Activated CD8-positive, alpha-beta memory T cell treated with anti-CD3 and anti-CD28 coated beads, Interleukin-2, amount 10 ng/mL, durations not matched to agents 7 days and 5 days (primary cell): ENCODE results near the gene ZSCAN5A. TPM values are rescaled to one million over a fixed set of nuclear protein-coding genes. Genes with fewer than 3 reads are reported as not detected.
A peak's percentile ranks its signal among the peaks of the same experiment; 100 is the strongest.
"Not testable (repeated sequence)": the region's sequence is repeated elsewhere in the genome, so short reads cannot be mapped to it uniquely, and the experiment has no call there.

Source experiments
- ATAC-seq: fragments of 150-1000 bp; cut with Tn5 transposase; one replicate; pipeline ENCODE4 v1.10.0; 2021; ENCODE audit warnings: moderate library complexity
- CTCF ChIA-PET: fragments of 350-600 bp; sonication (Branson Sonifier 250); formaldehyde crosslinking; loops from one replicate; lab custom pipeline; 2021; ENCODE audit warnings: antibody characterized with exemption; lab: Charles Lee
- DNase-seq: peaks from one replicate; pipeline ENCODE4 v3.0.0-alpha.2; 2020
- H3K27ac Mint-ChIP-seq: one replicate; pipeline ENCODE4 v1.8.0; 2021; ENCODE audit warnings: mild to moderate bottlenecking, mixed read lengths
- H3K27me3 Mint-ChIP-seq: one replicate; pipeline ENCODE4 v1.8.0; 2021; ENCODE audit warnings: mixed read lengths
- H3K36me3 Mint-ChIP-seq: one replicate; pipeline ENCODE4 v1.8.0; 2021; ENCODE audit warnings: mild to moderate bottlenecking, mixed read lengths
- H3K4me1 Mint-ChIP-seq: one replicate; pipeline ENCODE4 v1.8.0; 2021; ENCODE audit warnings: mixed read lengths
- H3K4me3 Mint-ChIP-seq: one replicate; pipeline ENCODE4 v1.8.0; 2021; ENCODE audit warnings: mild to moderate bottlenecking, moderate library complexity, mixed read lengths
- H3K9me3 Mint-ChIP-seq: one replicate; pipeline ENCODE4 v1.8.0; 2022; ENCODE audit warnings: low read depth, mixed read lengths
- total RNA-seq, 2 experiments: library from RNA; stranded (reverse); gene quantifications; one replicate each; pipeline ENCODE4 v1.2.3, GENCODE V29; 2021

The ZSCAN5A gene
- 1 to 10 TPM; 5.9 to 8.6 TPM for total RNA-seq

GRCh38 chr19:56314381-56315076, at the start of gene ZSCAN5A:
TSS of gene ZSCAN5A (minus strand) at chr19:56314839. CDS start at chr19:56225046, 89,793 bp downstream.
- DNase-seq (peak; percentile 97), ATAC-seq (peak; percentile 84)
- Mint-ChIP-seq H3K9me3 (no peaks in the 10 kb centered on the region), H3K4me1 (peaks cover 28% of the 10 kb centered on the region), H3K27me3 (no peaks in the 10 kb centered on the region), H3K36me3 (peaks cover 15% of the 10 kb centered on the region), H3K27ac (peak within 1 kb of the TSS; percentile 99), H3K4me3 (peak within 1 kb of the TSS; percentile 89)
- CTCF ChIA-PET: interaction anchor here (1.0 to 2.1 kb wide), 5 partner anchors 19 to 233 kb away, joined by 3 to 10 read pairs (median 5); no protein-coding TSS in a partner anchor

- Mint-ChIP-seq H3K36me3 (peaks cover 4% of the 10 kb centered on the region), H3K9me3 (peaks cover 22% of the 10 kb centered on the region), H3K4me3 (no peak overlapping the region), H3K27me3 (no peaks in the 10 kb centered on the region), H3K27ac (no peak overlapping the region), H3K4me1 (no peaks in the 10 kb centered on the region)
- DNase-seq (no peak), ATAC-seq (no peak)
- CTCF ChIA-PET: no interaction called here
These were observed 46.2 kb upstream of the ZSCAN5A start for GRCh38 chr19:56360841-56361240.

GRCh38 chr19:56356944-56357343, 42.3 kb upstream of the ZSCAN5A start:
- DNase-seq (no peak), ATAC-seq (no peak)
- Mint-ChIP-seq H3K4me3 (no peak overlapping the region), H3K9me3 (peaks cover 15% of the 10 kb centered on the region), H3K4me1 (no peaks in the 10 kb centered on the region), H3K27ac (no peak overlapping the region), H3K36me3 (peaks cover 4% of the 10 kb centered on the region), H3K27me3 (no peaks in the 10 kb centered on the region)
- CTCF ChIA-PET: interaction anchor here (1.0 kb wide), 1 partner anchor 104 kb away, joined by 3 read pairs; no protein-coding TSS in a partner anchor

GRCh38 chr19:56355517-56355916, 40.9 kb upstream of the ZSCAN5A start:
- H3K4me3 Mint-ChIP-seq: no peak overlapping the region
- peaks cover 1% of the 10 kb centered on the region for H3K36me3 Mint-ChIP-seq
- peaks cover 9% of the 10 kb centered on the region for H3K9me3 Mint-ChIP-seq
- H3K27me3 Mint-ChIP-seq: no peaks in the 10 kb centered on the region
- no peak overlapping the region for H3K27ac Mint-ChIP-seq
- DNase-seq (no peak), ATAC-seq (no peak)
- CTCF ChIA-PET: no interaction called here
- no peaks in the 10 kb centered on the region for H3K4me1 Mint-ChIP-seq

- no peak overlapping the region for H3K4me3 Mint-ChIP-seq
- H3K27me3 Mint-ChIP-seq: no peaks in the 10 kb centered on the region
- CTCF ChIA-PET: interaction anchor here (5.0 kb wide), 1 partner anchor 99 kb away, joined by 39 read pairs; no protein-coding TSS in a partner anchor
- ATAC-seq: no peak
- H3K27ac Mint-ChIP-seq: no peak overlapping the region
- DNase-seq: no peak
- no peaks in the 10 kb centered on the region for H3K36me3 Mint-ChIP-seq
- no peaks in the 10 kb centered on the region for H3K9me3 Mint-ChIP-seq
- H3K4me1 Mint-ChIP-seq: no peaks in the 10 kb centered on the region
These were observed 36.6 kb upstream of the ZSCAN5A start for GRCh38 chr19:56351208-56351607.

GRCh38 chr19:56350416-56351045, 35.9 kb upstream of the ZSCAN5A start:
- H3K27me3 Mint-ChIP-seq: no peaks in the 10 kb centered on the region
- no peak overlapping the region for H3K27ac Mint-ChIP-seq
- ATAC-seq: no peak
- H3K4me3 Mint-ChIP-seq: no peak overlapping the region
- no peaks in the 10 kb centered on the region for H3K9me3 Mint-ChIP-seq
- H3K4me1 Mint-ChIP-seq: no peaks in the 10 kb centered on the region
- CTCF ChIA-PET: interaction anchor here (5.0 kb wide), 1 partner anchor 98 kb away, joined by 39 read pairs; no protein-coding TSS in a partner anchor
- no peaks in the 10 kb centered on the region for H3K36me3 Mint-ChIP-seq
- DNase-seq: peak; percentile 67

DNA sequence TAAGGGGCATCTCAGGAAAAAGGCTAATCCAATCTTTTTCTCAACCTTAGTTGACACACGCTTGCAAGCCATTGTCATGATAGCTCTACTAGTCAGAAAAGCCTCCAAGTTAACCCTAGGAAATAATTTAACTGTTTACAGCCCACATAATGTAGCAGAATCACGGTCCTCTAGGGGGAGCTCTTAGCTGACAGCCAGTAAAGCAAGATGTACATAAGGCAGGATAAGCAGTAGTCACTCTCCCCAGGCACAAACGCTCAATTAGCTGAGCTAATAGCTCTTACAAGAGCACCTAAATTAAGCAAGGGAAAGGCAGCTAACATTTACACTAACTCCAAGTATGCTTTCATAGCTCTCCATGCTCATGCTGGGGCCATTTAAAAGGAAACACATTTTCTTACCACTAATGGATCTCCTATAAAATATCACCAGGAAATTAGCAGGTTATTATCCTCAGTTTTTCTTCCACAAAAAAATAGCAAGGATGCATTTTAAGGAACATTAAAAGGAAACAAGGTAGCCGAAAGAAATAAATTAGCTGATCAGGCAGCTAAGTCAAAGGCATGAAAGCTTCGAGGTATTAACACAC, 33.7 kb upstream of the ZSCAN5A start:
- Mint-ChIP-seq H3K36me3 (no peaks in the 10 kb centered on the region), H3K27ac (no peak overlapping the region), H3K4me1 (no peaks in the 10 kb centered on the region), H3K4me3 (no peak overlapping the region), H3K27me3 (no peaks in the 10 kb centered on the region), H3K9me3 (no peaks in the 10 kb centered on the region)
- CTCF ChIA-PET: interaction anchor here (0.9 to 5.0 kb wide), 7 partner anchors 15 to 282 kb away, joined by 3 to 39 read pairs (median 5); no protein-coding TSS in a partner anchor
- DNase-seq: peak; percentile 42
- no peak for ATAC-seq

DNA sequence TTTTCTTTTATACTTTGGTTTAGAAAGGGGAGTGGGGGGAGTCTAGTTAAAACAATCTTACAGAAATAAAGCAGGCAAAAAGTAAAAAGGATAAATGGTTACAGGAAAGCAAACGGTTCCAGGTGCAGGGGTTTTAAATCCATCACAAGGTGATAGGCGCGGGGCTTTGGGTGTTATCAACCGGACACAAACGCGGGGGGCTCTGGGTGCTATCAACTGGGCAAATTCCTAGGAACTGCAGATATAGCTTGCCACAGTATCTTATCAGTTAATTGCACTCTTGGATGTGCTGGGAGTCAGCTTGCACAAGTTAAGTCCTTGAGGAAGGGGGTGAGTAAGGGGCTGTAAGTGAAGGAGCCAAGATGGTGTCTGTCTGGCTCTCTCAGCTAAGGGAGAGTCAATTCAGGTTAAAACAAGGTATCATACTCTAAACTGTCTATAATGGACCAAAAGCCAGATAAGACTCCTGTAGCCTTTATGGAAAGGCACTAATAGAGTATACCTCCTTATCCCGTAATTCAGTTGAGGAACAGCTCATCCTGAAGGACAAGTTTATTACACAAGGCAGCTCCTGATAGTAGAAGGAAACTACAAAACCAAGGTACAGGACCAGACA, 32.6 kb upstream of the ZSCAN5A start:
- Mint-ChIP-seq H3K27me3 (peaks cover 2% of the 10 kb centered on the region), H3K36me3 (no peaks in the 10 kb centered on the region), H3K27ac (no peak overlapping the region), H3K4me1 (no peaks in the 10 kb centered on the region), H3K4me3 (no peak overlapping the region), H3K9me3 (peaks cover 6% of the 10 kb centered on the region)
- CTCF ChIA-PET: interaction anchor here (1.5 to 5.0 kb wide), 4 partner anchors 22 to 281 kb away, joined by 3 to 39 read pairs (median 6); no protein-coding TSS in a partner anchor
- DNase-seq (no peak), ATAC-seq (no peak)

GRCh38 chr19:56341948-56342347, 27.3 kb upstream of the ZSCAN5A start:
- peaks cover 2% of the 10 kb centered on the region for H3K27me3 Mint-ChIP-seq

GRCh38 chr19:56339031-56339430, 24.4 kb upstream of the ZSCAN5A start:
- peaks cover 18% of the 10 kb centered on the region for H3K9me3 Mint-ChIP-seq
- not testable (repeated sequence) for H3K4me1 Mint-ChIP-seq, DNase-seq, H3K27me3 Mint-ChIP-seq, H3K27ac Mint-ChIP-seq, H3K4me3 Mint-ChIP-seq, H3K36me3 Mint-ChIP-seq, ATAC-seq
- CTCF ChIA-PET: interaction anchor here (1.8 kb wide), 1 partner anchor 272 kb away, joined by 5 read pairs; no protein-coding TSS in a partner anchor

More at GRCh38 chr19:56341948-56342347, 27.3 kb upstream of the ZSCAN5A start:
- Mint-ChIP-seq H3K4me3 (no peak overlapping the region), H3K4me1 (no peaks in the 10 kb centered on the region), H3K36me3 (peaks cover 1% of the 10 kb centered on the region), H3K9me3 (peaks cover 18% of the 10 kb centered on the region), H3K27ac (no peak overlapping the region)
- DNase-seq (no peak), ATAC-seq (no peak)
- CTCF ChIA-PET: interaction anchor here (1.1 kb wide), 1 partner anchor 8 kb away, joined by 3 read pairs; no protein-coding TSS in a partner anchor

- CTCF ChIA-PET: not testable (repeated sequence)
These were observed 22.4 kb upstream of the ZSCAN5A start for GRCh38 chr19:56337077-56337476.

GRCh38 chr19:56335371-56335770, 20.7 kb upstream of the ZSCAN5A start:
- CTCF ChIA-PET: interaction anchor here (1.2 to 4.7 kb wide), 4 partner anchors 25 to 269 kb away, joined by 7 to 91 read pairs (median 26); no protein-coding TSS in a partner anchor
- DNase-seq, H3K9me3 Mint-ChIP-seq, H3K4me3 Mint-ChIP-seq, H3K27me3 Mint-ChIP-seq, H3K27ac Mint-ChIP-seq, H3K36me3 Mint-ChIP-seq, H3K4me1 Mint-ChIP-seq, ATAC-seq: not testable (repeated sequence)

More at GRCh38 chr19:56337077-56337476, 22.4 kb upstream of the ZSCAN5A start:
- not testable (repeated sequence) for H3K4me1 Mint-ChIP-seq, H3K4me3 Mint-ChIP-seq, H3K36me3 Mint-ChIP-seq, ATAC-seq, DNase-seq, H3K27me3 Mint-ChIP-seq, H3K27ac Mint-ChIP-seq
- peaks cover 11% of the 10 kb centered on the region for H3K9me3 Mint-ChIP-seq
